Measurements from ENCODE around the gene OR2G6.
"Not testable (repeated sequence)": the region's sequence is repeated elsewhere in the genome, so short reads cannot be mapped to it uniquely, and the experiment has no call there.

OR2G6 gene

GRCh38 chr1:248507773-248508172, at the start of gene OR2G6:
OR2G6 (plus strand) TSS chr1:248508073; CDS start chr1:248521647, 13,574 bp downstream.
- DNase-seq (ENCODE audit: low read depth in 1 of 2, low spot score in 1 of 2), result not testable (repeated sequence)

DNA sequence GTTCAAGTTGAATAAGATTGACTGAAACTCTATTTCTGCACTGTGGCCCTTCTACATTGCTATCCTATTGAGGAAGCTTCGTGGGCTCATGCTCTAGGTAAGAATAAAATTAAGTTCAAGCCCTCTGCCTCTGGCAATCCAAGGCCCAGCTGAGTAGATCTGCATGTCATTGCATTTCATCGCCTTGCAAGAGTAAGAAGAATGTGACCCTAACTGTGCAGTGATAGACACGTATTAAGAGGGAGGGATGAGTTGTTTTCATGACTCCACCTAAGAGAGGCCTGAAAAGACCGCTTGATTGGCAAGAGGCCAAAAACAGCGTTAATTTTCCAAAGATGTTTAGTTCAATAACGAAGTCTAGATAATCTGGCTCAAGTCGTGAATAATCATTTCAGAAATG, 48.8 kb upstream of the OR2G6 start:
- not testable (repeated sequence) for DNase-seq (ENCODE audit: low read depth in 1 of 2, low spot score in 1 of 2)

GRCh38 chr1:248471154-248471553, 36.7 kb upstream of the OR2G6 start:
- DNase-seq (ENCODE audit: low read depth in 1 of 2, low spot score in 1 of 2), result no peak

GRCh38 chr1:248472111-248472510, 35.8 kb upstream of the OR2G6 start:
- not testable (repeated sequence) for DNase-seq (ENCODE audit: low read depth in 1 of 2, low spot score in 1 of 2)

DNA sequence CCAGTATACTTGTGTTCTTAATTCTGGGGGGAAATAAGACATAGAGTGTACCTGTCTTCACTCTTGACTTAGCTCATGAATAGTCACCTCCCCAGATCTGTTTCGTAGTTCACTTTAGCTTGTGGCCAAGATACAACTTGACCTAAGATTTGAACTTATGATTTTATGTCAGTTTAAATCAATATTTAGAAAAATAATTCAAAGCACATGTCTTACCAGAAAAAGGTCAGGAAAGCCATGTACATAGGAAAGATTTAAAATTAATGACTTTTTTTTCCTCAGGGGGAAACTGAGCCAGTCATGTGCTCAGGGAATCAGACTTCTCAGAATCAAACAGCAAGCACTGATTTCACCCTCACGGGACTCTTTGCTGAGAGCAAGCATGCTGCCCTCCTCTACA, 34.8 kb upstream of the OR2G6 start, which contains the start of gene OR2T3:
OR2T3 (plus strand) TSS at position 301 of the 400 bp plus-strand sequence; CDS start at position 301, 0 bp downstream.
- DNase-seq (ENCODE audit: low read depth in 1 of 2, low spot score in 1 of 2), result not testable (repeated sequence)

- DNase-seq (ENCODE audit: low read depth in 1 of 2, low spot score in 1 of 2), result not testable (repeated sequence)
Measured at GRCh38 chr1:248475660-248476059, 32.2 kb upstream of the OR2G6 start.

DNA sequence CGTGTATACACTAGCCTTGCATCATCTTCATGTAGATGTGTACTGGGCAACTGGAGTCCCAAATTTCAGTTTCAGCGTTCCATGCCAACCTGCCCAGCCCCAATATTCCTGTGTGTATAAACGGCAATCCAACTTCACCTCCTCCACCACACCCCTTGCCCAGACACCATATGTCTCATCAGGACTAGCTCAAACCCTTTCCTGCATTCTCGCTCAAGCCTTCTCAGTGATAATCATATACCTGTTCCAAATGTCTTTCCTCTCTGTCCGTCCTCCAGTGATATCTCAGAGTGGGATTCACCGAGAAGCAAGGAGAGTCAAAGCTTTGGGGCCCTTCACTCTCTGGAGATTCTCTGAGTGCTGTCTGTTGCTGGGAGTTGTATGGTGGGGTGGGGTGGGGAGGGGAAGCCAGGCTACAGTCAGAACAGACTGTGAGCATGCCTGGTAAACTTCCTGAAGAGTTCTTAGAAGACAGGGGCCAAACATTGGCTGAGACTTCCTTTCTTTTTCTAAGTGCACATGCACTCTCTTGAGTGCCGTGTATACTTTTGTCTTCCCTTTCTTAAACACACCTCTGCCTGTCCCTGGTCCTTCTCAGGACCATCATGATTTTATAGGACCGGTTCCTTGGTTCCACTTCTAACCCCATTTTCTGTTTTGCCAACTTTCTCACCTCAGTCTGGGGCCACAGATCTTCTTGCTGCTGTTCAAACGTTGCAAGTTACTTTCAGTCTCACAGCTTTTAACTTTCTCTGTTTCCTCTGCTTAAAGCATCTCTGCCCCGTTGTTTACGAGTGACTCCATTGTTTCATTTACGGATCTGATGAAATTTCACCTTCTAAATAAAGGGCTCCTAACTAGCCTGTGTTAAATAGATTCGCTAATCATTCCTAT, 25.9 kb upstream of the OR2G6 start:
- peak in 1 of 2 donors; percentile 2 for DNase-seq (ENCODE audit: low read depth in 1 of 2, low spot score in 1 of 2)

DNA sequence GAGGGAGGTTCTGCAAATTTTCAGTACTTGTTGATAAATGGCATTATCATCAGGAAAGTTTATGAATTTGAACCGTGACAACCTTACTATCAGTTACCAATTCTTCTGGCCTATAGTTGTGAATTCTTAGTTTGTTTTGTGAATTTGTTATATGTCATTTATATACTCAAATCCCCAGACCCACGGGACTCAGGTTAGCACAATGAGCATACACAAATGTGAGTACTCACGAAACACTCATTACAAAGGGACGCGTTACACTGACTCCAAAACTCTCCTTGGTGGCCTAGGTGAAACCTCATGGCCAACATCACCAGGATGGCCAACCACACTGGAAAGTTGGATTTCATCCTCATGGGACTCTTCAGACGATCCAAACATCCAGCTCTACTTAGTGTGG, 19.6 kb upstream of the OR2G6 start, which contains the start of gene OR2T5:
OR2T5 (plus strand) TSS at position 301 of the 400 bp plus-strand sequence; CDS start at position 301, 0 bp downstream.
- not testable (repeated sequence) for DNase-seq (ENCODE audit: low read depth in 1 of 2, low spot score in 1 of 2)

- DNase-seq (ENCODE audit: low read depth in 1 of 2, low spot score in 1 of 2), result not testable (repeated sequence)
Measured at GRCh38 chr1:248496661-248497060, 11.2 kb upstream of the OR2G6 start.

DNA sequence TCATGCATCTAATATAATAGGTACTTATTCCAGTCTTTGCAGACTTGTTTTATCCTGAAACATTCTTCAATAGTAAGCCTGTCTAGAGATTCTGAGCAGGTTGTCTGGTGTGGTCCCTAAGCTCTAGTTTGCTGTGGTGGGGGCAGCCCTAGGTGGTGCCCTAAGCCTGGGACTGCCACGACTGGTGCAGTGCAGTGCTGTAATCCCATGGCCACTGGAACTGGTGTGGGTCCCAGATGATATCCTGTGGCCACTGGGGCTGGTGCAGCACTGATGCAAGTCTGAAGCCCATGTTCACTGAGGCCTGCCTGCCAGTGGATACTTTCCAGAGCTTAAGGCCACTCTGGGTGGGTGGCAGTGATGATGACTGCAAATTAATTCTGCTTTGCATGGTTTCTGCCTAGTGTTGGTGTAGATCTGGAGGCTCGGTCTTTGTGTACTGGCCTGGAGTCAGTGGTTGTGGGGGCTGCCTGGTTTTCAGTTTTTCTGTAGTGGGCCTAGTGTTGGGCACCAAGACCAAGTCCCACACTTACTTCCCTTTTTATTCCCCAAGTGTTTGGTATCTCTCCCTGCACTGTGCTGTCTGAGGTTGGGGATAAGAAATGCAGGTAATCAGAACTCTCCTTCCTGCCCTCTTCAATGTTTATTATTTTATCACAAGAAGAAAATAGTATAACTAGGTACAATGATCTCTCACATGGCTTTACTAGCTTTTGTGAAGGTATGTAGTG, 7.4 kb upstream of the OR2G6 start:
- DNase-seq (ENCODE audit: low read depth in 1 of 2, low spot score in 1 of 2), result not testable (repeated sequence)

- not testable (repeated sequence) for DNase-seq (ENCODE audit: low read depth in 1 of 2, low spot score in 1 of 2)
Measured at GRCh38 chr1:248510217-248510616, 2.3 kb downstream of the OR2G6 start.

DNA sequence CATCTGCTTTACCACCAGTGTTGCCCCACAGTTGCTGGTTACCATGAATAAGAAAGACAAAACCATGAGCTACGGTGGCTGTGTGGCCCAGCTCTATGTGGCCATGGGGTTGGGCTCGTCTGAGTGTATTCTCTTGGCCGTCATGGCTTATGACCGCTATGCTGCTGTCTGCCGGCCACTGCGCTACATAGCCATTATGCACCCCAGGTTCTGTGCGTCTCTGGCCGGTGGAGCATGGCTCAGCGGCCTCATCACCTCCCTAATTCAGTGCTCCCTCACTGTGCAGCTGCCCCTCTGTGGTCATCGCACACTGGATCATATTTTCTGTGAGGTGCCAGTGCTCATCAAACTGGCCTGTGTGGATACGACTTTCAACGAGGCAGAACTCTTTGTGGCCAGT, 14.0 kb downstream of the OR2G6 start:
- DNase-seq (ENCODE audit: low read depth in 1 of 2, low spot score in 1 of 2), result no peak

DNA sequence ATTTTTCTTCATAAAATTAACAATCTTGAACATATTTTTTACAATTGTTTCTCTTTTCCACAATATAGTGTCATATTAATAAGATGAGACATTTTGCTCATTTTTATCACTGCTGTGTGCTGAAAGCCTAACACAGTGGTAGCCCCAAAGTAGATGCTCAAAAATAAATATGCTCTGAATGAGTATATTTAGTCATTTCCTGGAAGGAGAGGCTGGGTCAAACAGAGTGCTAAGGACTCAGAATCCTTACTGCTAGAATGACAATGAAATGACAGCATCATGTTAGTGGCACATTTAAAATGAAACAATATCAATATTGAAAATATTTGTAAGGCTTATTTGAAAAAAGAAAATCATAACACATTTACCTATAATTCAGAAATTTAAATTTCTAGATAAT, 29.6 kb downstream of the OR2G6 start:
- DNase-seq (ENCODE audit: low read depth in 1 of 2, low spot score in 1 of 2), result not testable (repeated sequence)

GRCh38 chr1:248547383-248547782, 39.5 kb downstream of the OR2G6 start:
- not testable (repeated sequence) for DNase-seq (ENCODE audit: low read depth in 1 of 2, low spot score in 1 of 2)

DNA sequence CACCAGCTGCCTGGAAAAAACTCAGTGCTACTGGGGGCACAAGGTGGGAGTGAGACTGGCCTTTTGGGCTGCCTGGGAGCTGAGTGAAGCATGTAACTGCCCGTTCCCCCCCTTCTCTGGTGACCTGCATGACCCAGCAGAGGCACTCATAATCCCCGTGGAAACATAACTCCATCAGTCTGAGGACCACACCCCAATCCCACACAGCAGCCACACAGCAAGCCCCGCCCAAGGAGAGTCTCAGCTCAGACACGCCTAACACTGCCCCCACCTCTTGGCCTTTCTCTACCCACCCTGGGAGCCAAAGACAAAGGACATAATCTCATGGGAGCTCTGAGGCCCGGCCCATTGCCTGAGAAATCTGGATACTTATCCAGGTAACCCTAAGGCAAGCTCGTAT, 43.2 kb downstream of the OR2G6 start:
- not testable (repeated sequence) for DNase-seq (ENCODE audit: low read depth in 1 of 2, low spot score in 1 of 2)

GRCh38 chr1:248562672-248563071, 54.8 kb downstream of the OR2G6 start, which contains the start of gene OR2T29:
OR2T29 (minus strand) TSS chr1:248562772; CDS start chr1:248559491, 3,281 bp downstream.
- not testable (repeated sequence) for DNase-seq (ENCODE audit: low read depth in 1 of 2, low spot score in 1 of 2)

GRCh38 chr1:248565530-248566373, 57.9 kb downstream of the OR2G6 start:
- DNase-seq (ENCODE audit: low read depth in 1 of 2, low spot score in 1 of 2), result not testable (repeated sequence)

DNA sequence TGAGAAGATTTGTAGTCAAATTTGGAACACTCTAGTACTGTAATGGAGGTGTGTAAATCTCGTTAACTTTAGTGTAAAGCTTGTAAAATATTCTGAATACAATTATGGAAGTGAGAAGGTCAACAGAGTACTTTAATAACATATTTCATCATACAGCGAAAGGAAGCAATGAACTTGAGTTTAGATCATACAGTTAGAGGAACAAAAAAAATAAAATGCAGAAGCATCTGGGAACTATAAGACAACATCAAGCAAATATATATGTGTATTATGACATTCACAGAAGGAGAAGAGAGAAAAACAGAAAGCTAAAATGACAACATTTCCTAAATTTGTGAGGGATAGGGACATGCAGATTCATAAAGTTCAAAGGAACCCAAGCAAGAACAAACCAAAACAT, 61.2 kb downstream of the OR2G6 start:
- not testable (repeated sequence) for DNase-seq (ENCODE audit: low read depth in 1 of 2, low spot score in 1 of 2)

- DNase-seq (ENCODE audit: low read depth in 1 of 2, low spot score in 1 of 2), result not testable (repeated sequence)
Measured at GRCh38 chr1:248570811-248571210, 62.9 kb downstream of the OR2G6 start.

DNA sequence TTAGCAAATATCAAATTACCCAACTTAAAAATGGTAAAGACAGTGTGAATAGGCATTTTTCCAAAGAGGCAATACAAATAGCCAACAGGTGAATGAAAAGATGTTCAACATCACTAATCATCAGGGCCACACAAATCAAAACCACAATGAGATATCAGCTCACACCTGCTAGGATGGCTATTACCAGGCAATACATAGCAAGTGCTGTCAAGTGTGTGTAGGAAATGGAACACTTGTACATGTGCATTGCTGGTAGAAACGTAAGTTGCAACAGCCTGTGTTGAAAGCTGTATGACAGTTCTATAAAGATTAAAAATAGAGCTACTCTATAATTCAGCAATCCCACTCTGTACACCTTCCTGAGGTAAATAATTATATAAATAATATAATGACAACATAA, 64.2 kb downstream of the OR2G6 start:
- DNase-seq (ENCODE audit: low read depth in 1 of 2, low spot score in 1 of 2), result not testable (repeated sequence)

- not testable (repeated sequence) for DNase-seq (ENCODE audit: low read depth in 1 of 2, low spot score in 1 of 2)
Measured at GRCh38 chr1:248573856-248574255, 66.0 kb downstream of the OR2G6 start.
